Stimulated activated CD8-positive, alpha-beta memory T cell treated with anti-CD3 and anti-CD28 coated beads, Interleukin-4, amount 100 ng/mL, for 1 hour (primary cell): ENCODE results near the gene WNT3A.

Source experiments
- DNase-seq, 2 donors: peaks; one replicate each; pipeline ENCODE4 v3.0.0-alpha.2; 2020; ENCODE audit warnings: low read depth in 2 of 2, low spot score in 1 of 2

The WNT3A gene

DNA sequence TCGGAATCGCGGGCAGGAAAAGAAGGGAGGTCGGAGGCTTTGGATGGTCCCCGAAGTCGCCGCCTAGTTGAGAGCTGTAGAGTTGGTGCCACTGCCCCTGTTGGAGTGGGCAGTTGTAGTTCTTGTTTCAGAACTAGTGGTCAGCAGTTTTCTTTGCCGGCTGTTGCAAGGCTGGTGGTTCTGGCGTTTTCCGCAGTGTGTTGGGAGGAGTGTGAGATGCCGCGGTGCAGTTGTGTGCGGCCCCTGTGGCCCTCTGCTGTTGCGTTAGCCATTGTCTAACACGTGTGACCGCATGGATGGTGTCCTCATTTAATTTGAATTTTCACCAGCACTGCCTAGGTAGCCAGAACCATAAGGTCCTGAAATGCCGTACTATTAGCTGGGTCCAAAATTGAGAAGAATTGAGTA lies 77.1 kb downstream of the WNT3A start:
- no peak for DNase-seq

DNA sequence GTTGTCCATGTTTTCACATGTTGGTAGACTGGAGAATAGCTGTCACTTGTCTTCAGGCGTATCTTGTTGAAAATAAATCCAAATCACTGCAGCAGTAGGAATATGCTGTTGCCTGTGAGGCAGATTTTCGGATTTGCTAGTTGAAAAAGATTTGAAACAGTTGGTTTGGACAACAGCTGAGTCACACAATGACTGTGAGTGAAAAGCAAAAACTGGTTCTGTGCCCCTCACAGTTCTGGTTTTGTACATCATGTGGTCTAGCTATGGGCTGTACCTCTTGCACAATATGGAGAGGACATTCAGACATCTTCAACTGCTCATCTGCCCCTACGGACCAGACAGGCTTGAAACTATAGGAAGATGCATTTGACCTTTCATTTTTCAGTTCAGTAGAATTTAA lies 77.5 kb downstream of the WNT3A start:
- no peak for DNase-seq

DNA sequence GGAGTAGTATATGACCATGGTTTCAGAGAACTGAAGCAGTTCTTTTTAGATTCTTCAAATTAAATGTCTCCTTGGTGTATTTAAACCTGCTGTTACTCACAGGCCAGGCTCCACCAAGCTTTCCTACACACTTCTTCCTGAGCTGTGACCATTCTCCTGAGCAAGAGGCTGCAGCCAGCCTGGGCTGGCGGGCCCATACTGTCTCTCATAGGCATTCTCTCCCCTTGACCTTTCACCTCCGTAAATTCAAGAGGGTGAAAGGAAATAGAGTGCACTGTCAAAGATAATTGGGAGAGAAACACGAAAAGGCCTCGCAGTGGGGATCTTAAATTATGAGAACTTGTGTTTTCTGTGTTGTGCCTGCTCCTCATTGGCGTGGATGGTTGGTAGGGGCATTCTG lies 78.0 kb downstream of the WNT3A start:
- no peak for DNase-seq

DNA sequence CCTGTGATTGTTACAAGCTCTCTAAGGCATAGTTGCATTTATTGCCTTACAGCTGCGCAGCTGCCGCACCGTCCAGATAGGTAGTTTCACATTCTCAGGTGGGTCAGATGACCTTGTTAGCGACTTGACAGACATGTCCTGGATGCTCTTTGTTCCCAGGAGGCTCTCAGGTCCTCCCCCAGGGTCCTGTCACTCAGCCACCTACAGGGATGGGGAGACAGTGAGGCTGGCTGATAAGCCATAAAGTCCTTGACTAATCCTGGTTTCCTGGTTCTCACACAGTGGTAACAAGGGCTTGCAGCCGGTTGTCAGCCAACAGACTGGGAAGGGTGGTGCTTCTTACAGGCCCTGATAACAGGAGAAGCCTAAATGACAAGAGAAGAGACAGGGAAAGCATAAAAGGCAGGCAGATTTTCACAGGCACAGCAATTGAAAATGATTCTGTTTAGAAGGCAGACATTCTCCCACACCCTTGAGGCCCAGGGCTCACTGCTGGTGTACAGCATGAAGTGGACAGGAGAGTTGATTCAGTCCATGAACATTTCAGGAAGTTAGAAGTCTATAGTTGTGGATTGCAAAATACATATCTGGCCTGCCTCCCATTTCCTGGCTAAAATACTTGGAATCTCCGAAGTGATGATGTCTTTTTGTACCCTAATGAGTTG lies 78.6 kb downstream of the WNT3A start:
- DNase-seq, result no peak

DNA sequence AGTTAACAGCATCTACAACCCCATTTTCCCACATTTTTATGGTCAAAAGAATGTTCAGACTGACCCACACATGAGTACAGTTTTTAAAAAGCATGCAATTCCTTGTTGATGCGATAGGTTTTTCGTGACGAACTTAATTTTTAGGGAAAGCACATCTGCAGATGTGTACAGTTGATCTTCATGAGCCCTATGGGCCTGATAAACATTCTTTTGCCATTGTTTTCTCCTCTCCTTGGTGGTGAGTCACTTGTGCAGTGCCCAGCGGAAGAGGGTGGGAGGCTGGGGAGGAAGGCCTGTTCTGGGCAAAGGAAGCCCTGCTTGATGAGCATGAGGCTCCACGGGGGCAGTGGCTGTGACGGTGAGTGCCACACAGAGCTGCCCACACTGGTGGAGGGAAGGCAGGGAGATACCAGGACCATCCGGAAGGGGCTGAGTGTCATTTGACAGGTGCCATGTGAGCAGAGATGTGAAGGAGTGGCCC lies 81.0 kb downstream of the WNT3A start:
- no peak for DNase-seq

DNA sequence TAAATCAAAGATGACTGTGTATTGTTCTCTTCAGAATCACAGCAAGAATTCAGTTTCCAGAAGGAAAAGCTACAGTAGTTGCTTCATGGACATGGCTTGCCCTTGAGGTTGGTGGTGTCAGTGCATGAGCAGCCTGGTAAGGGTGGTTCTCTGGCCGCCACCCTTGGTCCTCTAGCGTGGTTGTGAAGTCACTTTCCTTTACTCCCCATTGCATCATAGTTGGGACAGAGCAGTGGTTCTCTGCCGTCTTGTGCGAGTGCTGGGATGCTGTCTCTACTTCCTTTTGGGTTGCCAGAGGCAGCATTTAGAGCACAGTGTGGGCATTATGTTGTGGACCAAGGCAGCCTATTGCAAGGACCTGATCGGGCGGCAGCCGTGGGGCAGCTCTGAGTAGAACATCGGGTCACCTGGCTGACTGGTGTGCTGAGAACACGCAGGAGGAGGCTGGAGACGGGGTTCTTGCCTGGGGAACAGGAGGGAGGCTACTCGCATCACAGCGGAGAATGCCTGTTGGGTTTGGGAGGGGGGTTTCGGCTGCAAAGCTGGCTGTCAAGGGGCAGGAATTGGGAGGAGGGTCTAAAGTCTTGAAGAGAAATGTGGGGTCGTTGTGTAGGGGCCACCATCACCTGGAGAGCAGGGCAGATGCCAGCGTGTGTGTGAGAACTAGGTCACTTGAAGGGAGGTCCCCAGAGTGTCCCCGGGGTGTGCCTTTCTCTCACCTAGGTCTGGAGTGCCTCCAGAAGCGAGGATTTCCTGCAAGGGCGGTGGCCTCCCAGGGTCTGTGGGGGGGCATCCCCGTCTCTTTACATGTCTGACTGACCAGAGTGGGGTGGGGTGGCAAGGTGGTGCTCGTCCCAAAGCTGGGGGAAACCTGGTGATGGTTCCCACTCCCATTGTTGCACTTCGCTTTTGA lies 82.0 kb downstream of the WNT3A start:
- no peak for DNase-seq

DNA sequence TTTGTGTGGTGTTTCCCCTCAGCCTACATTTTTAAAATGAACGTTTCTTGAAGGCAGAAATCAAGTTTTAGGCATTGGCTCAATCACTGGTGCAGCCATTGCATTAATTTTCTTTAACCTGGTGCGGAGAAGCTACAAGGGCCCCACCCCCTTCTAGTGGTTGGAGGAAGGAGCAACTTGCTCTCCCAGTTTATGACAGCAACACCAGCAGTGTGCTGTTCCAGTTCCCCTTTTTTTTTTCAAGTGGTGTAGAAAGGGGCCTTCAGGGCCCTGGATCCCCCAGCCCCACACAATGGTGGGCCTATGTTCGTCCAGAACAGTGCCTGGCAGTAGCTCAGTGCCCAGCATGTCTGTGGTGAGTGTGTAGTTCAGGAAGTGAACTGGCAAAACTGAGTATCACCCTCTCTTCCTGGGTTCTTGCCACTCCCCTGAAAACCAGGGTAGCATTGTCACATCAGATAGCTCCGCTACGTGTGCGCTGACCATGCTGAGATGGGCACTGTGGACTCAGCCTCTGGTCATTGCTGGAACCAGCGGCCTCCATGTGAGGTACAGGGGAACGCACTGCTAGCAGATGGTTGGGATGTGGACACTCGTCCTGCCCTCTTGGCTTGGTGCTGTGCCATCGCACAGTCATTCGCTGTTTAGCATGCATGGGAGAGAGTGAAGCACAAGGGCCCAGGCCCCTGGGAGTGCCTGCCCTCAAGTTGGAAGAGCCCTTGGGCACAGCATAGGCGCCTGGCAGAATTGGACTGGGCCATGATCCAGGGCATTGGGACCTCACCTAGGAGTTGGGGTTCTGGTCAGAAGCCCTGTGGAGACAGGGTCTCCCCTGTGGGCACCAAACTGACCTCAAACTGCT lies 83.0 kb downstream of the WNT3A start:
- DNase-seq, result no peak

DNA sequence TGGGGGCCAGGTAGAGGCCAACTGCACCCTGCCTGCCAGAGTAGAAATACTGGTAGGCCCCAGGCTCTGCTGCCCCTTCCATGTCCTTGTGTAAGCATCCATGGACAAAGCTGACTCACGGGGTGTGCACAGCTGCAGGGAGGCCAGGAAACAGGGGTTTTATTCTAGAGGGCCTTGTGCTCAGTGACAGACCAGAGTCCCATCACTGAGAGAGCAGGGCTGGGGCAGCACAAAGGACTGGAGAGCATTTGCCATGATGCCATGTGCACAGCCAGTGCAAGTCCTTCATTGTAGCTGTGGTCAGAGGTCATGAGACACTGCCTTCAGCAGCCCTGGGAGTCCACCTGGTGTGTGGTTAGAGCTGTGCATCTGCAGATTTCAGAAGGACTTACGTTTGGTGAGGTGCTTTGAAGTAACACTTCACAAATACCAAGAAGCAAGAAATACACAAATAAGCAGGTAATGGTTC lies 83.8 kb downstream of the WNT3A start:
- no peak for DNase-seq

DNA sequence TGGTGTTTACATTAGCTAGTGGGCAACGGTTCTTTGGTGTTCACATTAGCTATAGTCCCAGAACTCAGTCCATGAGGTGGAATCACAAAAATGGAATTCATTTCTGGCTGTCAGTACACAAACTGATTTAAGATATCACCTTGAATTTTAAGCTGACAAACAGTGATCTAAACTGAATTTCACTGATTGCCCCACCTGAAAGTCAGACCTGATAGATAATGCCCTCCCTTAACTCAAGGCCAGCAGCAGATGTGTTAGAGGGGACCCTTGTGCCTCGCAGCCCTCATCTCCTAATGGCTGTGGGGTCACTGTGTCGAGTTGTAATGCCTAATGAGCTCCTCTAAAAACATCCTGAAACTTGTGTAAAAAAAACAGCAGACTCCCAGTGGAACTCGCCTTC lies 84.3 kb downstream of the WNT3A start:
- no peak for DNase-seq

DNA sequence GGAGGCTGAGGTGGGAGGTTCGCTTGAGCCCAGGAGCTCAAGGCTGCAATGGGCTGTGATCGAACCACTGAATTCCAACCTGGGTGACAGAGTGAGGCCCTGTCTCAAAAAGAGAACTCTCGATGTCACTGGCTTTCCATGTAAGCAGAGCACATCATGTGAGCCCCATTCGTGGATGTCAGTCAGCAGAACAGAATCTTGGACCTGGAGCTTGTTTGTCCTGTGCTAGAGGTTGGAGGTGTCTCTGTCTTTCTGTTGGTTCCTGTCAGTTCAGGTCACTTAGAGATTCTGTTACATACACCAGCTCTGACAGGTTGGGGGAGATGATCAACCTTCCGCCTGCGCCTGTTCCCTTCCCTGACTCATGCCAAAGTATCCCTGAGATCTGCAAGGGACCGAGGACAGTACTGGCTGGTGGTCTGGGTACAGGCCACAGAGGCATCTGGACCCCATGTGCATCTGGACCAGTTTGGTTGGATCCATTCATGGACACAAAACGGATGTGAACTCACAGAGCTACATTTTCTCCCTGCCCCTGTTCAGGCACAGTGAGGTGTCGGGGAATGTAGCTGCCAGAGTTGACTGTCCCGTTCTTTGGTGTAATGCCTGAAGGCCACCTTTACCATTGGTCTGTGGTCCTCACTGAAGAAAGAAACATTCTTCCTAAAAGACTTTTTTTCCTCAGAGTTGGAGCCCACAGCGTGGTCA lies 85.7 kb downstream of the WNT3A start:
- no peak for DNase-seq

DNA sequence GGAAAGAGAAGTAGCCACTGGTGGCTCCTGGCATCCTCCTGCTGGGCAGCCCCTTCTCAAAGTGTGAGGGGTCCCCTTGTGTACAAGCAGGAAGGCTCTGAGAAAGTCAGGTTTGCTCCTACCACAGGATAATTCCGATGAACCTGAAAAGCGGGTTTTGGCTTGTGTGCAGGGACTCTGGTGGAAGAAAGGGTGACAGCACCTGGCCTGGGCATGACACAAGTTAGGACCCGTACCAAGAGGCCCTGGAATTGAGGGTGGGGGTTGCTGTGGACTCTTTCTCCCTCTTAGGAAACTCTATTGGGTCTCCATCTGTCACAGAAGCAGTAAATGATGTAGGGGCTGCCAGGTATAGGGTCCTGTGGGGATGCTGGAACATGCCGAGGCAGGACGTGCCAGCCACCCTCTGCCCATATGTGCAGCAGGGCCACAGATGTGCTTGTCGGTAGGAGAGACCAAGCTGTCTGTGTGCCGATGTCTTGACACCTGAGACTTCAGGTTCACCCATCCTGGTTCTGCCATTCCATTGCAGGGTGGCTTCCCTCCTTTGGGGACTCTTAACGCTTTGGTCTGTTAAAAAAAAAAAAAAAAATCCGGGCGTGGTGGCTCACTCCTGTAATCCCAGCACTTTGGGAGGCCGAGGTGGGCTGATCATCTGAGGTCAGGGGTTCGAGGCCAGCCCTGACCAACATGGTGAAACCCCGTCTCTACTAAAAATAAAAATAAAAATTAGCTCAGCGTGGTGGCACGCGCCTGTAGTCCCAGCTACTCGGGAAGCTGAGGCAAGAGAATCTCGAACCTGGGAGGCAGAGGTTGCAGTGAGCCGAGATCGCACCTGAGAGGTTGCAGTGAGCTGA lies 86.5 kb downstream of the WNT3A start:
- no peak for DNase-seq

DNA sequence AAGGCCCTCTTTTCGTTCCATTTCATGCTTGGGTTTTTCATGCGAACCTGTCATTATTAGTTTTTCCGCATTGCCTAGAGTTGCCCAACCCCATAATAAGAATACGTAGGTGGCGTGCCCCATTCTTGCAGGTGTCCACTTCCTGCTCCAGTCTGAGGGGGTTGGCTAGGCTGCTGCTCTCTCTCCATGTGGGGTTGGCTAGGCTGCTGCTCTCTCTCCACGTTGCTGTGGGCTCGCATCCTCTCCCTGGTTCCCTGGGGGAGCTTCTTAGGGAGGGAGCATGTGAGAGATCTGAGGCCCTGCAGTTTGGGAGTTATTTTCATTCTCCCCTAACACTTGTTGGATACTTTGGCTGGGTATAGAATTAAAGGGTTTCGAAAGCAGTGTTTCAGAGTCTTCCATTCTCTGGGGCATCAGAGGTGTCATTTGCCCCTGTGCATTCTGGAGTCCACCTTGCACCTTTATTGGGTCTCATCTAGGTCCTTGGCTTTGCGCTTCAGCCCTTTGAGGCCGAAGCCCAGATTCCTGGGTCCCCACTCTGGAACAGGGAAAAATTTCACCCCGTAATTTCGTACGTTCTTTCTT lies 87.7 kb downstream of the WNT3A start:
- DNase-seq, result no peak

DNA sequence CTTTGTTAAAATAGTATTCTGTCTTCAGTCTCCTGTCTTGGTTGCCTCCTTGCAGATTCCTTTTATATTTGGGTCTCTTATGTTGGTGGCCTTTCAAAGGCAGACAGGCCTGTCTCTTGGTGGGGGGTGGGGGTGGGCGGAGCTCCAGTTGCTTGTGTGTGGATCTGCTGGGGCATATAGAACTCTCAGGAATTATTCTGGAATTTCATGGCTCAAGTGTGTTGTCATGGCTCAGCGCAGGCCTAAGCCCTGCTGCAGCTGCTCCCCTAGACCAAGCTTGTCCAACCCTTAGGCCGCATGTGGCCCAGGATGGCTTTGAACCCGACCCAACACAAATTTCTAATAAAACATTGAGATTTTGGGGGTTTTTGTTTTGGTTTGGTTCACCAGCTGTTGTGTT lies 88.4 kb downstream of the WNT3A start:
- no peak for DNase-seq

DNA sequence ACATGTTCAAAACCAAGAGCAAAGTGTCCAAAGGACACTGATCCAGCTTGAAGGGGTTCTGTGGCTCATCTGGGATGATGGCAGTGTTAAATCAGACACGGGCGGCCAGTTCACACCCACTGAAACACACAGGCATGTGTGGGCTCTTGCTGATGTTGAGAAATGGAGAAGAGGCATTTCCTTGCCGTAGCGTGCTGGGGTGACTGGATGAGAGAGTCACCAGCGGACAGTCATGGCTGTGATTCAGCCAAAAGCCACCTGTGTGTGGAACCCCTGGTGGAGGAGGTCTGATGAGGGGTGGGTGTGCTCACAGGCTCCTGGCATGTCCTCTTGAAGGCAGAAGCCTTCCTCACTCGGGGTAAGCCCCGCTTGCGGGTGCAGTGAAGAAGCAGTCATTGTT lies 89.1 kb downstream of the WNT3A start:
- DNase-seq, result no peak

DNA sequence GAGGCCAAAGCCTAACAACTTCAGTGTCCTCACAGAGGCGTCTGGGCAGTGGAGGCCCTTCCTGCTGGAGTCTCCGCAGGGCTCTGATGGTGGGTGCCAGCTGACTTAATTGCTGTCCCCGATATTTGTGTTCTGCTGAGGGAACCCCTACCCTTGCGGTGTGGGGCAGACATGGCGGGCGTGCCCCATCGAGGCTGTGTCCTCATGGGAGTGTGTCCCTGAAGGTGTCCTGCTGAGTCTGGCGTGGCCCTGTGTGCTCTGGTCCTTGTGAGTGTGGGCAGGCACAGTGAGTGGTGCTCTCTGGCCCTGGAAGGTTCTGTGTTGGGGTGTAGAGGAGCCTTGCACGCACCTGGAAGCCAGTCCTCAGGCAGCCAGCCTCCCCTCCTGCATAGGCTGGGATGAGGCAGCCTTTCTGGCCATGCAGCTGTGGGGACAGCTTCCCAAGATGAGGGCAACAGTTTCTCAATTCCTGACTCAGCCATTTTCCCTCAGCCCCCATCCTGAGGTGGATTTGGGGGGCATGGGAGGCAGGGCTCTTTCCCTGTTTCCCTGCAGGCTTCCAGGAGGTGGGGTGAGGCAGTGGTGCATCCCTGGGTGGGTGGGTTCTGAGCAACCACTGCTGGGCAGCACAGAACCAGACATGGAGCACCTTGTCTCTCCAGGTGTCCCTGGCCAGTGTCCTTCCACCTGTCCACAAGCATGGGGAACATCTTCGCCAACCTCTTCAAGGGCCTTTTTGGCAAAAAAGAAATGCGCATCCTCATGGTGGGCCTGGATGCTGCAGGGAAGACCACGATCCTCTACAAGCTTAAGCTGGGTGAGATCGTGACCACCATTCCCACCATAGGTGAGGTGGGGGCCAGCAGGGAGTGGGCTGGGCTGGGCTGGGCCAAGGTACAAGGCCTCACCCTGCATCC lies 89.9 kb downstream of the WNT3A start:
- DNase-seq, result no peak

DNA sequence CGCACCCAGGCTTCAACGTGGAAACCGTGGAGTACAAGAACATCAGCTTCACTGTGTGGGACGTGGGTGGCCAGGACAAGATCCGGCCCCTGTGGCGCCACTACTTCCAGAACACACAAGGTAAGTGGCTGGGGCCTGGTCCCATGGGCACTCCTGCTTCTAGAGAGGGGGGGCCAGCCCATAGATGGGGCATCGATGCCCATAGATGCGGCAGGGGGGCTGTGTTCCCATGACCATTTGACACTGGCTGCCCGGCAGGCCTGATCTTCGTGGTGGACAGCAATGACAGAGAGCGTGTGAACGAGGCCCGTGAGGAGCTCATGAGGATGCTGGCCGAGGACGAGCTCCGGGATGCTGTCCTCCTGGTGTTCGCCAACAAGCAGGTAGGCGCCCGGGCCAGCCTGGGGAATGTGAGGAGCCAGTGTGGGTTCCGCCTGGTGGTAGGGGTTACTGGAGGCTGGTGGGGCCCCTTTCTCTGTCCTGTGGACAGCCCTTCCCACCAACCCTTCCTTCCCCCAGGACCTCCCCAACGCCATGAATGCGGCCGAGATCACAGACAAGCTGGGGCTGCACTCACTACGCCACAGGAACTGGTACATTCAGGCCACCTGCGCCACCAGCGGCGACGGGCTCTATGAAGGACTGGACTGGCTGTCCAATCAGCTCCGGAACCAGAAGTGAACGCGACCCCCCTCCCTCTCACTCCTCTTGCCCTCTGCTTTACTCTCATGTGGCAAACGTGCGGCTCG lies 90.7 kb downstream of the WNT3A start:
- no peak for DNase-seq

DNA sequence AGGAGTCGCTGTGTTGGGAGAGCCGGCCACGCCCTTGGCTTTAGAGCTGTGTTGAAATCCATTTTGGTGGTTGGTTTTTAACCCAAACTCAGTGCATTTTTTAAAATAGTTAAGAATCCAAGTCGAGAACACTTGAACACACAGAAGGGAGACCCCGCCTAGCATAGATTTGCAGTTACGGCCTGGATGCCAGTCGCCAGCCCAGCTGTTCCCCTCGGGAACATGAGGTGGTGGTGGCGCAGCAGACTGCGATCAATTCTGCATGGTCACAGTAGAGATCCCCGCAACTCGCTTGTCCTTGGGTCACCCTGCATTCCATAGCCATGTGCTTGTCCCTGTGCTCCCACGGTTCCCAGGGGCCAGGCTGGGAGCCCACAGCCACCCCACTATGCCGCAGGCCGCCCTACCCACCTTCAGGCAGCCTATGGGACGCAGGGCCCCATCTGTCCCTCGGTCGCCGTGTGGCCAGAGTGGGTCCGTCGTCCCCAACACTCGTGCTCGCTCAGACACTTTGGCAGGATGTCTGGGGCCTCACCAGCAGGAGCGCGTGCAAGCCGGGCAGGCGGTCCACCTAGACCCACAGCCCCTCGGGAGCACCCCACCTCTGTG lies 91.6 kb downstream of the WNT3A start:
- no peak for DNase-seq
